Central memory CD4-positive, alpha-beta T cell (primary cell): ENCODE results near the gene FNIP2.
"Not testable (repeated sequence)": the region's sequence is repeated elsewhere in the genome, so short reads cannot be mapped to it uniquely, and the experiment has no call there.

Experiments used
- DNase-seq: peaks from one replicate; pipeline ENCODE4 v3.0.0; 2022

The FNIP2 gene

GRCh38 chr4:158796370-158797140 is 27.7 kb downstream of the FNIP2 start:
- no peak for DNase-seq

GRCh38 chr4:158798062-158798461 is 29.2 kb downstream of the FNIP2 start:
- DNase-seq, result no peak

- no peak for DNase-seq
Observed at GRCh38 chr4:158799013-158799770, 30.4 kb downstream of the FNIP2 start.

GRCh38 chr4:158799856-158800255 is 31.0 kb downstream of the FNIP2 start:
- no peak for DNase-seq

GRCh38 chr4:158801066-158801465 is 32.2 kb downstream of the FNIP2 start:
- DNase-seq, result no peak

GRCh38 chr4:158801677-158802076 is 32.9 kb downstream of the FNIP2 start:
- no peak for DNase-seq

GRCh38 chr4:158802914-158803313 is 34.1 kb downstream of the FNIP2 start:
- no peak for DNase-seq

GRCh38 chr4:158805635-158806471 is 37.0 kb downstream of the FNIP2 start:
- DNase-seq, result no peak

GRCh38 chr4:158807691-158808090 is 38.9 kb downstream of the FNIP2 start:
- no peak for DNase-seq

GRCh38 chr4:158808399-158808798 is 39.6 kb downstream of the FNIP2 start:
- DNase-seq, result no peak

- not testable (repeated sequence) for DNase-seq
Observed at GRCh38 chr4:158809208-158809607, 40.4 kb downstream of the FNIP2 start.

GRCh38 chr4:158809611-158810486 is 41.0 kb downstream of the FNIP2 start:
- peak; percentile 33 for DNase-seq

GRCh38 chr4:158810487-158811215 is 41.8 kb downstream of the FNIP2 start:
- DNase-seq, result no peak

- no peak for DNase-seq
Observed at GRCh38 chr4:158811216-158811540, 42.4 kb downstream of the FNIP2 start.

GRCh38 chr4:158811704-158812103 is 42.9 kb downstream of the FNIP2 start:
- DNase-seq, result no peak

- DNase-seq, result no peak
Observed at GRCh38 chr4:158812133-158812532, 43.3 kb downstream of the FNIP2 start.

GRCh38 chr4:158812543-158812942 is 43.7 kb downstream of the FNIP2 start:
- DNase-seq, result no peak

GRCh38 chr4:158813113-158813512 is 44.3 kb downstream of the FNIP2 start:
- DNase-seq, result no peak

- DNase-seq, result no peak
Observed at GRCh38 chr4:158814207-158814606, 45.4 kb downstream of the FNIP2 start.

- DNase-seq, result no peak
Observed at GRCh38 chr4:158814636-158815330, 46.0 kb downstream of the FNIP2 start.

- no peak for DNase-seq
Observed at GRCh38 chr4:158816955-158817354, 48.1 kb downstream of the FNIP2 start.
